HG02678 (cell line): ENCODE data around the gene HUS1B.
"Not testable (repeated sequence)": the region's sequence is repeated elsewhere in the genome, so short reads cannot be mapped to it uniquely, and the experiment has no call there.

Experiments
- ATAC-seq: cut with Tn5 transposase; IDR thresholded peaks from one replicate; pipeline ENCODE4 v1.9.1; 2021; ENCODE audit warnings: mild to moderate bottlenecking, moderate library complexity; ENCODE audit not compliant: unreplicated experiment

The HUS1B gene

DNA sequence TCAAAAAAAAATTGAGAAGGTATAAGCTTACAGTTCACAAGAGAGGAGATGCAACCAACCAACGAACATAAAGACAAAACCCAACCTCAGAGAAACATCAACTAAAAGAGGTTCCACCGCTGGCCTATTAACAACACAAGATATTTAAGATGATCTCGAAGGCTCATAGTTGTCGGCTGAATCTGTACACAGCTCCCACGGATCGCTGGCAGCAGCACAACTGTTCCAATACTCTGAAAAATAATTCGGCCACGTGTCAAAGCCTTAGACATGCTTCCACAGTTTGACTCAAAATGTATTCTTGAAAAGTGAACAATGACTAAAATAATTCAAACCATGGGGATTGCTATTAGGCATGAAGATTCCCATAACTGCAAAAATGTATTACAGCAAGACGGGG is 22.4 kb upstream of the HUS1B start:
- no peak for ATAC-seq

DNA sequence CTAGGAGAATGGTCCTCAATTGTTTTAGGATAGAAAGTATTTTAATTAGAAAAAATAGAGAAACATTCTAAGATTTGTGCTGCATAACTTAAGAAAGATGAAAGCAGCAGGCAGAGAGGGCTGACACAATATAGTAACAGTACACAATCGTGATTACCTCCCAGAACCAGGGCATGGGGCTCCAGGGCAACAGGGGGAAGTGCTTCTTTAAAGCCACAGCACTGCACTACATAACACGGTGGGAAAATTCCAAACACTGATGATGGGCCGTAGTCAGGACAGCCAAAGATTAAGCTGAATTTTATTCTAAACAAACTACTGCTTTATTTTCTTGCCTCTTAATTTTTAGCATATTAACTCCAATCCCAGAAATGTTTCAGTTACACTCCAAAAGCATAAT is 21.6 kb upstream of the HUS1B start:
- no peak for ATAC-seq

DNA sequence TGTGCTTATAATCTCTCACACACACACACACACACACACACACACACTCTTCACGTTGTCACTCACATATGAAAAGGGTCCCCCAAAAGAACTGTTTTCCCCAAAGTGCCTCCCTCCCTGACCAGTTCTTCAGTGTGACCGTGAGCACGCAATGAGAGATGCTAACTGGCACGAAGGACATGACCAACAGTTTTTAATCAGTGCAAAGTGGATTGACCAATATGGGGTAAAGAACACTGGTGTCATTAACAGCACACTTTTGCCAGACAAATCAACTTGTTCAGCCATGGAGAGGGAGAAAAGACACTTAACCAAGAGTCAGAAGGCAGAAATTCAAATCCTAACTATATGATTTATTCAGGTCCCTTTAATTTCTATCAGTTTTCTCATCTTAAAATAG is 21.0 kb upstream of the HUS1B start:
- ATAC-seq, result no peak

DNA sequence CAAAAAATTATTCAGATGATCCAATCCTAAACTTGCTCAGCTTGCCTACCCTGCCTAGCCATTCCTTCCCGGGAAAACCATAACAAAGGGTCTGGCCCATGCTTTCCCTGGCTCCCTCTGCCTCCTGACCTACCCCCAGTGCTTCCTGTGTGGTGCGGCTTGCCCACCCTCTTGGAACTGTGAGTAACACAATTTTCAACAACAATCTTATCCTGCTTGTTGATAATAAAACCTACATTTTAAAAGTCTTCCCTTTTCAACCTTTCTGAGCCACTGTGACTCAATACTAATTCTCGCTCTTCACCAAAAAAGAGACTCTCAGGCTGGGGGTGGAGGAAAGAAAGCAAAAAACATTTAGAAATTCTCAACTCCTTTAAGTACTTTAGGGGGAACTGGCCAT is 18.1 kb upstream of the HUS1B start:
- no peak for ATAC-seq

DNA sequence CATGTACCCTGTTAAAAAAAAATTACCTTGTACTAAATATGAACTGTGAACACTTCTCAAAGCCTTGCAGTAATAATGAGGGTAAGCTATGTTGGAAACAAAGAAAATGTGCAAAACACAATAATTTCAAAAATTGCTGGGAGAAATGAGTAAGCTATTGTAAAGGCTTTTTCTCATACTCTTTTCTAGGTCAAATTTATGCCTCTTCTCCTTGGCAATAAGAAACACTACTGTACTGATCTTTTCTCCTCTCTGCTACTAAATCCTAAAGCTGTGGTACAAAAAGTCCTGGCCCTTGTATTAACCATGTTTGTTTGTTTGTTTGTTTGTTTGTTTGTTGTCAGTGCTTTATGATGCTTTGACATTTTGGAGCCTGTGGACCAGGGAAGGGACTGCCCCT is 17.5 kb upstream of the HUS1B start:
- no peak for ATAC-seq

DNA sequence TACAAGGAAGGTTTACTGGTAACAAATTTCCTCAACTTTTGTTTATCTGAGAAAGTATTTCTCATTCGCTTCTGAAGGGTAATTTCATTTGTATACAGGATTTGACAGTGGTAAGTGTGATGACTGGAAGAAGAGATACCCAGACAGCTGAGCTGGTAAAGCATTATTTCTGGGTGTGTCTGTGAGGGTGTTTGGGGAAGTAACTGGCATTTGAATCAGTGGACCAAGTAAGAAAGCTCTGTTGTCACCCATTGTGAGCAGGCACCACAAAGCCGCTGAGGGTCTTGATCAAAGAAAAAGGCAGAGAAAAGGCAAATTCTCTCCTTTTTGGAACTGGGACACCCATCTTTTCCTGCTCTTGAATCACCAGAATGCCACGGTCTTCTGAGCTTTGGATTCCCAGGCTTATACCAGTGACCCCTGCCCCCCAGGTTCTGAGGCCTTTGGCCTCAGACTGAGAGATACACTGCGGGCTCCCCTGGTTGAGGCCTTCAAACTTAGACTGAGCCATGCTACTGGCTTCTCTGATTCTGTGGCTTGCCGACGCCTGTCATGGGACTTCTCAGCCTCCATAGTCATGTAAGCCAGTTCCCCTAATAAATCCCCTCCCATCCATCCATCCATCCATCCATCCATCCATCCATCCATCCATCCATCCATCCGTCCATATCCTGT is 10.5 kb upstream of the HUS1B start:
- ATAC-seq, result no peak

DNA sequence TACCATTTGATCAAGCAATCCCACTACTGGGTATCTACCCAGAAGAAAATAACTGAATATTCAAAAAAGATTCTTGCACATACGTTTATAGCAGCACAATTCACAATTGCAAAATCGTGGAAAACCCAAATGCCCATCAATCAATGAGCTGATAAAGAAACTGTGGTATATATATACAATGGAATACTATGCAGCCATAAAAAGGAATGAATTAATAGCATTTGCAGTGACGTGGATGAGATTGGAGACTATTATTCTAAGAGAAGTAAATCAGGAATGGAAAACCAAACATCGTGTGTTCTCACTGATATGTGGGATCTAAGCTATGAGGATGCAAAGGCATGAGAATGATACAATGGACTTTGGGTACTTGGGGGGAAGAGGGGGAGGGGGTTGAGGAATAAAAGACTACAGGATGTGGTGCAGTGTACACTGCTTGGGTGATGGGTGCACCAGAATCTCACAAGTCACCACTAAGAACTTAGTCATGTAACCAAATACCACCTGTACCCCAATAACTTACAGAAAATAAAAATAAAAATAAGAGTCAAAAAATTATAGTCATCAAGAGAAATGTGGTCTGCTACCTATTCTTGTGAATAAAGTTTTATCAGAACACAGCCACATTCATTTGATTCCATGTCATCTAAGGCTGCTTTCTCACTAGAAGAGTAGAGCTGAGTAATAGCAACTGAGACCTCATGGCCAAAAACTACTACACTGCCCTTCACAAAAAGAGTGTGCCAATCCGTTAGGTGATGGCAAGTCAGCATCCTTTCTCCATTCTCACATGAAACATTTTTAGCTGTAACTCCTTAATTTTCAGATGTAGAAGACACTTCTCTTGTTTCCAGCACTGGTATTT is 8.7 kb upstream of the HUS1B start:
- no peak for ATAC-seq

DNA sequence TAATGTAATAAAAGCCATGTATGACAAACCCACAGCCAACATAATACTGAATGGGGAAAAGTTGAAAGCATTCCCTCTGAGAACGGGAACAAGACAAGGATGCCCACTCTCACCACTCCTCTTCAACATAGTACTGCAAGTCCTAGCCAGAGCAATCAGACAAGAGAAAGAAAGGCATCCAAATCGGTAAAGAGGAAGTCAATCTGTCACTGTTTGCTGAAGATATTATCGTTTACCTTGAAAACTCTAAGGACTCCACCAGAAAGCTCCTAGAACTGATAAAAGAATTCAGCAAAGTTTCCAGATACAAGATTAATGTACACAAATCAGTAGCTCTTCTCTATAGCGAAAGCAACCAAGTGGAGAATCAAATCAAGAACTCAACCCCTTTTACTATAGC is 6.9 kb upstream of the HUS1B start:
- ATAC-seq, result not testable (repeated sequence)

DNA sequence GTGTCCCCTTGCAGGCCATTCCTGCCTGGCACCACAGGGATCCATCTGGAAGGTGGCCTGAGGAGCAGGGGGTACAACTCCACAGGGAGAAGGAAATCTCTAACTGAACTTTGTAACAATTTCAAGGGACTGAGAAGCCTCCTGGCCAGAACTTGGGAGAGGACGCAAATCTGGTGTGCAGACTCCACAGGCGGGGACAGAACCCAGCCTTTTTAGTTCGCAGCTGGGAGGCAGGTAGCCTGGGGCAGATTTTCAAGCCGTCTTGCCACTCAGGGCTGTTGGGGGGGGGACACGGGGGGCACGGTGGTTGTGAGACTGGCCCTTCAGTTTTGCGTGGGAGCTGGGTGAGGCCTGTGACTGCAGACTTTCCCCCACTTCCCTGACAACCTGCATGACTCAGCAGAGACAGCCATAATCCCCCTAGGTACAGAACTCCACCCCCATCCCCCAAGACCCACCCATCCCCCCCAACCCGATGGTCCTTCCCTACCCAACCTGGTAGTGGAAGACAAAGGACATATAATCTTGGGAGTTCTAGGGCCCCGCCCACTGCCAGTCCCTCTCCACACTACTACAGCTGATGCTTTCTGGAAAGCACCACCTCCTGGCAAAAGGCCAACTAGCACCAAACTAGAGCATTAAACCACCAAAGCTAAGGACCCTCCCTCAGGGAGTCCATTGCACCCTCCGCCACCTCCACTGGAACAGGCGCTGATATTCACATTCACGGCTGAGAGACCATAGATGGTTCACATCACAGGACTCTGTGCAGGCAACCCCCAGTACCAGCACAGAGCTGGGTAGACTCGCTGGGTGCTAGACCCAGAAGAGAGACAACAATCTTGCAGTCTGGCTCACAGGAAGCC is 3.0 kb upstream of the HUS1B start:
- no peak for ATAC-seq

DNA sequence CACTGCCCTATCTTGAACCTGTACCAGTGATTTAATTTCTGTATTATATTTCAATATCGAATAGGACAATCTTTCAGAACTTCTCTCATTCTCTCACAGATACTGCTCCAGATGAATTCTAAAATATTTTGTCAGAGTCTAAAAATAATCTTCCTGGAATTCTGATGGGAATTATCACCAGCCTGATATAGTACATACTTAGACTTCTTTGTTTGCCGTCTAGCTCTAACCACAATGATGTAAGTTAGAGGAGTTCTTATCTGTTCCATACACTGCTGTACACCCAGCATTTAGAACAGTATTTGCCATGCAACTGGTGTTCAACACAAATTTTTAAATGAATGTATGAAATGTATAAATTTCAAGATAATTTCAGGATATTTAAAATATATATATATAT is 1.3 kb upstream of the HUS1B start:
- ATAC-seq, result no peak

DNA sequence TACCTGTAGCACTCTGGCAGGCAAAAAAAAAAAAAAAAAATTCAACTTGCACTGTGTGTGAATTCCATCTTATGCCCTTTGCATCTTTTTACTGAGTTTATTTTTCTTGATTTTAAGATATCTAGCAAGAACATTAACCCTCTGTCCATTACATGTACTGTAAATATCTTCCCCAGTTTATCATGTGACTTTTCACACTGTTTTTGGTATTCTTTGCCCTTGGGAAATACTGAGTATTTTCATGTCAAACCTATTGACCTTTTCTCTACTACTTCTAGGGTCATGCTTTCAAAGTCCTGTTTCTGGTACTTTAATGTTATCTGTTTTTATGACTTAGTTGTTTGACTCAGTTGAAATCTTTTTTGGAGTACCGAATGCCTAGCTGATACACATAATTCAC is 843 bp upstream of the HUS1B start:
- ATAC-seq, result no peak

DNA sequence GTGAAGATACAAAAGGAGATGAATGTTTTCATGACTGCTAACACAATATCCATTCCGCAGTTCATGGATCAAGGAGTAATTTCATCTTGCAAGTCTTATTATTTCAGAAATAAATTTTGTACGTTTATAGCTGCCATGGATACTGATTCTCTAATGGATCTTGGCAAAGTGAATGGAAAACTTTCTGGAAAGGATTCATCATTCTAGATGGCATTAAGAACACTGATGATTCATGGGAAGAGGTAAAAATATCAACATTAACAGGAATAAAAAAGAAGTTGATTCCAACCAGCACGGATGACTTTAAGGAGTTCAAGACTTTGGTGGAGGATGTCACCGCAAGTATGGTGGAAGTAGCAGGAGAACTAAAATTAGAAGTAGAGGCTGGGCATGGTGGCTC is 2.8 kb downstream of the HUS1B start:
- ATAC-seq, result no peak

DNA sequence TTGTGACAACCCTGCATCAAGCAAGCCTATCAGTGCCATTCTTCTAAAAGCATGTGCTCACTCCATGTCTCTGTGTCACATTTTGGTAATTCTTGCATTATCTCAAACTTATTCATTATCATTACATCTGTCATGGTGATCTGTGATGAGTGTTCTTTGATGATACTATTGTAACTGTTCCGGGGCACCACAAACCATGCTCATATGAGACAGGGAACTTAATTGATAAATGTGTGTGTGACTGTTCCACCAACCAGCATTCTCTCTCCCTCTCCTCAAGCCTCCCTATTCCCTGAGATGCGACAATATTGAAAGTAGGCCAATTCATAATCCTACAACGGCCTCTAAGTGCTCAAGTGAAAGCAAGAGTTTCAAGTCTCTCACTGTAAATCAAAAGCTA is 4.0 kb downstream of the HUS1B start:
- no peak for ATAC-seq

DNA sequence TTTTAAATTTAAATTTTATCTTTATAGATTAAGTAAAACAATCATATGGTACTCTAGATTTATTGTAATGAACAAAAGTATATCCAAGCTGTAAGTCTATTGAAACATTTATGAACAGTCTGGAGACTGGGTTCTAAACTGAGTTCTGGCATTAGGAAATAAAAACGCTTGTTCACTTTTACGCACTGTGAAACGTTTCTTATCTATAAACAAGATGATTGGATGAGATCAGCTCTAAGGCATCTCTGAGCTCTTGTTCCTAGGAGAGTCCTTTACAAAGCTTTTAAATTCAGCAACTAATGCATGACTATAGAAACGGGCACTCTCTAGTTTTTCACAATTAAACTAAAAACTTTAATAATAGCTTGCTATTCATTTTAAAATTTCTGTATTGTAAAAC is 6.8 kb downstream of the HUS1B start:
- ATAC-seq, result no peak

DNA sequence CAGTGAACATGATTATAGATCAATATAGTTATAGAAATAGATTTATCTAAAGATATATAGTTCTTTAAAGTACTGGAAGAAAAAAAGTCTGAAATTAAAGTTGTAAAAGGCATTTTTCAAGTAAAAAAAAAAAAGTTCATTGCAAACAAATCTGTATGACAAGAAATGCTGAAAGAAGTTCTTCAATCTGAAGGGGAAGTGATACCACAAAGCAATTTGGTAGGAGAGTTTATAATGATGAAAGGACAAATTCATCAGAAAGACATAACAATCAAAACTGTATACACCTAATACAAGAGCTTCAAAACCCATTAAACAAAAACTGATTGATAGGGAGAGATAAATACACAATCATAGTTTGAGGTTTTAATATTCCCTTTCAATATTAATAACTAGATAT is 14.1 kb downstream of the HUS1B start:
- ATAC-seq, result no peak

DNA sequence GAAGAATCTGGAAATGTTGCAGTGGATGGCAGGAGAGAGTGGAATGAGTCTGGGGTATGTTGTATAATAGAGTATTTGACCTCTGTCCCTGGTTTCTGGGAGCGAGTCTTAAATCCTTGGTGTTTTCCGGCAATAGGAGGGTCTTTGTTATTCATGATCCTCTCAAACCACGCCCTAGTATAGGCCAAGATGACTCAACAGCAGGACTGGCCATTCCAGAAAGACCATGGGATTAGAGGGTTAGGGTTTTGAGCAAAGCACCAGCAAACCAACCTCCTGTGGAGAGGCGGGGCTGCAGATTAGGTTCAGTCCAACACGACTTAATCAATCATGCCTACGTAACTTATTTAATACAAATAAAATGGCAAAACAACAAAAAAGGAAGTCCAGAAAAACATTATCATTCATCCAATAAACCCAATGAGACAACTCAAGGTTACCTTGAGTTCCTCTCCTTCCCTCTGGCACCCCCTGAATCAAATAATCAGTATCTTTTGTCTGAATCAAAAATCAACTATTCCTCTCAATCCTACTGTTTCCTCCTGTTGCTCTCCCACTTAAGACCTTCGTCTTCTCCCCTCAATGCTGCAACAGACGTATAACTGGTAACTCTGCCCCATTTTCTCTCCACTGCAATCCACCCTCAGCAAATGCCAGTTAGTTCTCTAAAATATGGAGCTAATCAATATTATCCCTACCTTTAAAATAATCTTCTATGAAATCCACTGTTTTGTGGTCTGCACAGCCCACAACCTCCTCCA is 15.5 kb downstream of the HUS1B start:
- no peak for ATAC-seq

DNA sequence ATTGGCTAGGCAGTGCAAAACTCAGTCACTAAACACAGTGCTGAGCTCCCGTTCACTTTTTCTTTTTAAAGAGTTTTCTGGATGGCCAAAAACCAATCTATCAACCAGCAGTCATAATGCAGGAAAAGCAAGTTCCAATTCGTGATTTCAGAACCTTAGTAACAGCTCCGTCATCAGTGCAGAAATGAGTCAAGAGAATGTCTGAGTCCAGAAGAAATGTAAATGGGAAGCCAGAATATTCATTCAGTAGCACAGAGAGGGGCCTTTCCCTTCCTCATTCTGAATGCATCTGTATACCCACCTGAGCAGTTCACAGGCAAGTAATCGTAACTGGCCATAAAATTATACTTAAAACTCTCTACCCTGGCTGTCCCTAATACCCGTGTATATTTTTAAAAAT is 20.4 kb downstream of the HUS1B start:
- no peak for ATAC-seq

DNA sequence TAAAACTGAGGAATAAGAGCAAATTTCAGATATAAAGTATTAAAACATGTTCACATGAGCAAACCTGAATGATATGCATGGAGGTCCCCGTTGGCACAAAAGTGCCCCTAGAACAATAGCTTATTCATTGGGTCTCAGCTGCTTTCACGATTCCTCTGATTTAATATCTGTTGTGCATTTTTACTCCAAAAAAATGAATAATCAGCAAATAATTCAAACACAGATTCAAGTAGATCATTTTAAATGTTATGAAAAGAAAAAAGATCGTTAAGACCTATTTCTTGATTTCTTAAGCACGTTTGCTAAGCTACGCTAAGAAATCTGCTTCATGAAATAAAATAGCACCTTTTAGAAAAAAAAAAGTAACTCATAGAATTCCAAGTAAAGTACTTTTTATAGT is 21.7 kb downstream of the HUS1B start:
- ATAC-seq, result no peak

DNA sequence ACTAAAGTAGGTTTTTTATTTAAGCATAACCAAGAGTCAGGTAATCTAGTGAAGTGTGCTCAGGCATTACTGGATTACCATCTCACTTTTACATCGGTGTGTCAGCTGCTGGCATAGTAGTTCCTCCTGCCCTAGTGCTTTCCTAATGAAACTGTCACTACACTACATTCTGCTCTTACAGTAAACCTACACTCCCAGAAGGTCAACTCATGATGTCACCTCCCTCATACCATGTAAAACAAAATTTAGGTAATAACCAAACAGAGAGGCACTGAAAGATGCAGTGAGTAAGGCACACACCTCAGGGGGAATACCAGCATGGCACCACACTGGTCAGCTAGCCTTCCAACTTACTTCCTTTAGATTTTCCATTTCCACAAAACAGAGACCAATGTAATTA is 23.3 kb downstream of the HUS1B start:
- ATAC-seq, result no peak

DNA sequence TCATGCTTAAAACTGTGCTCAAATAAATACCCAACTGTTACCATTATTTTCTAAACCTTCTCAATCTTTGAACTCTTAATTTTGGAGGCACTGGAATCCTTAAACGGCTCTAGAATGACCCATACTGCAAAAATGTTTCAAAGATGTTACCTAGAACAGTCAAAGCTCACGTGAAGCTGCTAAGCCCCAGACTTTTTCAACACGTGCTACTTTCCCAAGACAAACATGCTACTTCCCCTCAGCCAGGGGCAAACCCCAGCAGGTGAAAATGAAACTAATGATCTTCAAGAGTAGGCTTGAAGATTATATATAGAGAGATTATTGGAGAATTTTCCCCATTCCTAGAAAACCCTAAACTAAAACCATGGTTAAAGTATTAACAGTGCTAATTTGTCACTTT is 28.1 kb downstream of the HUS1B start:
- no peak for ATAC-seq

DNA sequence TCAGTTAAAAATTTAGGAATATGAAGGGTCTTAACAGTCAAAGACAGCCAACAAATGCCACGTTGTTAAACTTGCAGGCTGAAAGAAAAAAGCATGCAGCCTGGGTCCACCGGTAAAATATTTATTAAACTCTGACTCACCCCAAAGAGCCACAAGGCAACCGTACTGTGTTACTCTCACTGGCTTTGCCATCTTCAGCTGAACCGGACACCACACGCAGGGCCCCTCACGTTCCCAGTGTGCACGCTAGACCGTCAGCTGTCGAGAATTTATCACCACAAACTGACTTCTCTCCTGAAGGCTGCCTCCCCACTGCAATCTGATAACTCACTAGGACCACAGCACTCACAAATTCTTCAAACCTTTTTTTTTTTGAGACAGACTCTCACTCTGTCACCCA is 30.7 kb downstream of the HUS1B start:
- no peak for ATAC-seq
